ENCODE measurements around the gene TP53I11. TPM values are rescaled to one million over a fixed set of nuclear protein-coding genes. Genes with fewer than 3 reads are reported as not detected.

Gene TP53I11
- total and polyA plus RNA-seq, 2 donors (not counting 1 experiment from before 2014, with no cell fraction given) = 25.0 to 229 TPM

GRCh38 chr11:44988111-44988510, 37.4 kb upstream of the TP53I11 start:
- H3K4me1 ChIP-seq (ENCODE audit: control insufficient read depth in 2 of 2, insufficient read depth in 2 of 2, low read length in 2 of 2) = no peaks in the 10 kb centered on the region
- no peak overlapping the region for H2AFZ ChIP-seq (ENCODE audit: insufficient read depth, low read depth, low read length, poor library complexity, severe bottlenecking)
- no peaks in the 10 kb centered on the region for H3K36me3 ChIP-seq (replicated peaks in 1 of 2; ENCODE audit: control extremely low read depth in 1 of 2, control insufficient read depth in 1 of 2, extremely low read depth in 1 of 2, insufficient read depth in 2 of 2, low read length in 1 of 2)
- H4K20me1 ChIP-seq (ENCODE audit: control insufficient read depth, insufficient read depth, low read length, poor library complexity, severe bottlenecking) = no peaks in the 10 kb centered on the region
- ATAC-seq (ENCODE audit: low read depth) (no peak), DNase-seq (no peak)
- no peak for TF ChIP-seq CTCF (IDR thresholded peaks at IDR 0.05)
- TF ChIP-seq EZH2 (IDR thresholded peaks at IDR 0.05; ENCODE audit: borderline replicate concordance, insufficient read depth, low read depth, low read length, poor library complexity, severe bottlenecking) = no peak
- no peak overlapping the region for H3K9ac ChIP-seq (ENCODE audit: low read length)
- intact Hi-C loops (cut with micrococcal nuclease) = no loop called here
- no peak overlapping the region for H3K27ac ChIP-seq (ENCODE audit: low read length in 2 of 2)
- ChIA-PET CTCF (interaction anchor here (0.6 to 1.6 kb wide), 2 partner anchors 11 to 755 kb away, joined by 4 read pairs; no protein-coding TSS in a partner anchor), POLR2A (no interaction called here)
- 100% methylated on average over 1 of the region's 2 CpGs for WGBS (ENCODE audit: insufficient coverage)
- H3K4me3 ChIP-seq (ENCODE audit: control extremely low read depth in 1 of 5, extremely low read depth in 1 of 5, insufficient read depth in 1 of 5, low read depth in 2 of 5, low read length in 4 of 5) = no peak overlapping the region
- Mint-ChIP-seq H3K4me3 (no peak overlapping the region), H3K27ac (no peak overlapping the region), H3K4me1 (peaks cover 26% of the 10 kb centered on the region), H3K9me3 (ENCODE audit: insufficient read depth) (no peaks in the 10 kb centered on the region), H3K27me3 (no peaks in the 10 kb centered on the region)
- no peaks in the 10 kb centered on the region for H3K9me3 ChIP-seq (ENCODE audit: control extremely low read depth in 1 of 3, control insufficient read depth in 2 of 3, insufficient read depth in 1 of 3, low read length in 2 of 3)
- H3K4me2 ChIP-seq (replicated peaks; ENCODE audit: low read depth, low read length, poor library complexity, severe bottlenecking) = no peak overlapping the region
- H3K27me3 ChIP-seq (replicated peaks in 1 of 4; ENCODE audit: control extremely low read depth in 1 of 4, control insufficient read depth in 3 of 4, insufficient read depth in 4 of 4, low read length in 3 of 4) = no peaks in the 10 kb centered on the region
- no peaks in the 10 kb centered on the region for H3K79me2 ChIP-seq (ENCODE audit: control insufficient read depth, insufficient read depth, low read length)

GRCh38 chr11:44987506-44987905, 36.8 kb upstream of the TP53I11 start:
- Mint-ChIP-seq H3K27ac (no peak overlapping the region), H3K4me1 (peaks cover 22% of the 10 kb centered on the region), H3K4me3 (no peak overlapping the region), H3K27me3 (no peaks in the 10 kb centered on the region), H3K9me3 (ENCODE audit: insufficient read depth) (no peaks in the 10 kb centered on the region)
- Histone ChIP-seq H3K79me2 (ENCODE audit: control insufficient read depth, insufficient read depth, low read length) (no peaks in the 10 kb centered on the region), H3K9me3 (ENCODE audit: control extremely low read depth in 1 of 3, control insufficient read depth in 2 of 3, insufficient read depth in 1 of 3, low read length in 2 of 3) (no peaks in the 10 kb centered on the region), H3K27ac (ENCODE audit: low read length in 2 of 2) (no peak overlapping the region), H4K20me1 (ENCODE audit: control insufficient read depth, insufficient read depth, low read length, poor library complexity, severe bottlenecking) (no peaks in the 10 kb centered on the region), H3K36me3 (replicated peaks in 1 of 2; ENCODE audit: control extremely low read depth in 1 of 2, control insufficient read depth in 1 of 2, extremely low read depth in 1 of 2, insufficient read depth in 2 of 2, low read length in 1 of 2) (no peaks in the 10 kb centered on the region), H3K4me1 (ENCODE audit: control insufficient read depth in 2 of 2, insufficient read depth in 2 of 2, low read length in 2 of 2) (no peaks in the 10 kb centered on the region), H3K4me3 (ENCODE audit: control extremely low read depth in 1 of 5, extremely low read depth in 1 of 5, insufficient read depth in 1 of 5, low read depth in 2 of 5, low read length in 4 of 5) (no peak overlapping the region), H2AFZ (ENCODE audit: insufficient read depth, low read depth, low read length, poor library complexity, severe bottlenecking) (no peak overlapping the region), H3K27me3 (replicated peaks in 1 of 4; ENCODE audit: control extremely low read depth in 1 of 4, control insufficient read depth in 3 of 4, insufficient read depth in 4 of 4, low read length in 3 of 4) (no peaks in the 10 kb centered on the region), H3K4me2 (replicated peaks; ENCODE audit: low read depth, low read length, poor library complexity, severe bottlenecking) (no peak overlapping the region), H3K9ac (ENCODE audit: low read length) (no peak overlapping the region)
- CTCF ChIA-PET = no interaction called here
- DNase-seq = no peak
- 88% methylated on average over 9 of the region's 10 CpGs for WGBS (ENCODE audit: insufficient coverage)
- intact Hi-C loops (cut with micrococcal nuclease) = no loop called here
- no peak for TF ChIP-seq EZH2 (IDR thresholded peaks at IDR 0.05; ENCODE audit: borderline replicate concordance, insufficient read depth, low read depth, low read length, poor library complexity, severe bottlenecking)
- no peak for TF ChIP-seq CTCF (IDR thresholded peaks at IDR 0.05)
- no peak for ATAC-seq (ENCODE audit: low read depth)
- POLR2A ChIA-PET = no interaction called here

Measured in B cell (primary cell).